ENCODE results near the gene PRX. TPM values are rescaled to one million over a fixed set of nuclear protein-coding genes. Genes with fewer than 3 reads are reported as not detected.

The PRX gene
- total and polyA plus RNA-seq, 9 of the 15 experiments (the other 6 are each of a cell fraction or from before 2014, with no cell fraction given), result 0.65 to 3.5 (median 1.7) TPM; not detected in 2

GRCh38 chr19:40370997-40371801, 42.0 kb downstream of the PRX start (continued):
- TF ChIP-seq POLR2H (tag; IDR thresholded peaks at IDR 0.05; ENCODE audit: low read depth) (no peak), HDAC2 (IDR thresholded peaks at IDR 0.05) (peak; percentile 71), NFYB (IDR thresholded peaks at IDR 0.05; ENCODE audit: extremely low read depth, insufficient read length) (peak; percentile 8), ZKSCAN3 (CRISPR knock-in tag; IDR thresholded peaks at IDR 0.05) (no peak), RAD21 (CRISPR knock-in tag; conservative IDR thresholded peaks at IDR 0.05 in 1 of 2, IDR thresholded peaks at IDR 0.05 in 1 of 2) (no peak), ZNF12 (CRISPR knock-in tag; IDR thresholded peaks at IDR 0.05) (no peak), TAL1 (IDR thresholded peaks at IDR 0.05) (peak; percentile 50; the same call in 1 of the 2 replicates), ZNF77 (CRISPR knock-in tag; IDR thresholded peaks at IDR 0.05) (no peak), VEZF1 (CRISPR knock-in tag; IDR thresholded peaks at IDR 0.05) (peak; percentile 29; the same call in 1 of the 2 replicates), SIN3A (IDR thresholded peaks at IDR 0.05; ENCODE audit: borderline replicate concordance in 2 of 2, control insufficient read depth in 1 of 2, low read depth in 2 of 2, low read length in 2 of 2) (peak in 1 of 2 experiments; percentile 57; a peak in 1 of 4 replicates), ZNF3 (CRISPR knock-in tag; IDR thresholded peaks at IDR 0.05) (no peak), PCBP2 (IDR thresholded peaks at IDR 0.05; ENCODE audit: low read depth, low read length, poor library complexity, severe bottlenecking) (no peak), ZNF316 (IDR thresholded peaks at IDR 0.05) (peak; percentile 62)
- TF ChIP-seq, protein P1, sequence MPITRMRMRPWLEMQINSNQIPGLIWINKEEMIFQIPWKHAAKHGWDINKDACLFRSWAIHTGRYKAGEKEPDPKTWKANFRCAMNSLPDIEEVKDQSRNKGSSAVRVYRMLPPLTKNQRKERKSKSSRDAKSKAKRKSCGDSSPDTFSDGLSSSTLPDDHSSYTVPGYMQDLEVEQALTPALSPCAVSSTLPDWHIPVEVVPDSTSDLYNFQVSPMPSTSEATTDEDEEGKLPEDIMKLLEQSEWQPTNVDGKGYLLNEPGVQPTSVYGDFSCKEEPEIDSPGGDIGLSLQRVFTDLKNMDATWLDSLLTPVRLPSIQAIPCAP (CRISPR knock-in tag; IDR thresholded peaks at IDR 0.05; ENCODE audit: borderline replicate concordance), result no peak
